HG03103 (cell line): ENCODE measurements around the gene TTC27.
A peak's percentile ranks its signal among the peaks of the same experiment; 100 is the strongest.

ENCODE experiments used
- ATAC-seq: cut with Tn5 transposase; IDR thresholded peaks from one replicate; pipeline ENCODE4 v1.9.1; 2021; ENCODE audit warnings: low read depth; ENCODE audit not compliant: unreplicated experiment

The TTC27 gene

GRCh38 chr2:32666704-32667103, 38.9 kb downstream of the TTC27 start:
- no peak for ATAC-seq

GRCh38 chr2:32668254-32668653, 40.4 kb downstream of the TTC27 start:
- ATAC-seq: no peak

- no peak for ATAC-seq
These were observed 44.2 kb downstream of the TTC27 start for GRCh38 chr2:32671885-32672533.

- ATAC-seq: no peak
These were observed 51.0 kb downstream of the TTC27 start for GRCh38 chr2:32678825-32679224.

- ATAC-seq: no peak
These were observed 53.1 kb downstream of the TTC27 start for GRCh38 chr2:32680942-32681341.

- no peak for ATAC-seq
These were observed 55.8 kb downstream of the TTC27 start for GRCh38 chr2:32683520-32684086.

GRCh38 chr2:32688541-32688940, 60.7 kb downstream of the TTC27 start:
- no peak for ATAC-seq

- no peak for ATAC-seq
These were observed 63.8 kb downstream of the TTC27 start for GRCh38 chr2:32691678-32692077.

GRCh38 chr2:32696439-32696838, 68.6 kb downstream of the TTC27 start:
- ATAC-seq: no peak

GRCh38 chr2:32697156-32697555, 69.3 kb downstream of the TTC27 start:
- no peak for ATAC-seq

GRCh38 chr2:32699151-32699550, 71.3 kb downstream of the TTC27 start:
- ATAC-seq: no peak

GRCh38 chr2:32701806-32702205, 74.0 kb downstream of the TTC27 start:
- ATAC-seq: no peak

- no peak for ATAC-seq
These were observed 74.6 kb downstream of the TTC27 start for GRCh38 chr2:32702303-32703064.

GRCh38 chr2:32706815-32707579, 79.1 kb downstream of the TTC27 start:
- ATAC-seq: no peak

GRCh38 chr2:32711219-32711618, 83.4 kb downstream of the TTC27 start:
- no peak for ATAC-seq

GRCh38 chr2:32711908-32712501, 84.2 kb downstream of the TTC27 start:
- no peak for ATAC-seq

- ATAC-seq: no peak
These were observed 85.0 kb downstream of the TTC27 start for GRCh38 chr2:32712870-32713269.

GRCh38 chr2:32714521-32714920, 86.7 kb downstream of the TTC27 start:
- no peak for ATAC-seq

GRCh38 chr2:32715391-32715841, 87.6 kb downstream of the TTC27 start:
- ATAC-seq: peak; percentile 92

- no peak for ATAC-seq
These were observed 88.1 kb downstream of the TTC27 start for GRCh38 chr2:32715981-32716380.

GRCh38 chr2:32716598-32716997, 88.7 kb downstream of the TTC27 start:
- no peak for ATAC-seq
